CD4-positive, alpha-beta T cell treated with Interleukin-4 for 1 hour (primary cell): ENCODE measurements around the gene OR4D1.

Source experiments
- DNase-seq, 2 donors: peaks; one replicate each; pipeline ENCODE4 v3.0.0-alpha.2; 2020 to 2022

Gene OR4D1

DNA sequence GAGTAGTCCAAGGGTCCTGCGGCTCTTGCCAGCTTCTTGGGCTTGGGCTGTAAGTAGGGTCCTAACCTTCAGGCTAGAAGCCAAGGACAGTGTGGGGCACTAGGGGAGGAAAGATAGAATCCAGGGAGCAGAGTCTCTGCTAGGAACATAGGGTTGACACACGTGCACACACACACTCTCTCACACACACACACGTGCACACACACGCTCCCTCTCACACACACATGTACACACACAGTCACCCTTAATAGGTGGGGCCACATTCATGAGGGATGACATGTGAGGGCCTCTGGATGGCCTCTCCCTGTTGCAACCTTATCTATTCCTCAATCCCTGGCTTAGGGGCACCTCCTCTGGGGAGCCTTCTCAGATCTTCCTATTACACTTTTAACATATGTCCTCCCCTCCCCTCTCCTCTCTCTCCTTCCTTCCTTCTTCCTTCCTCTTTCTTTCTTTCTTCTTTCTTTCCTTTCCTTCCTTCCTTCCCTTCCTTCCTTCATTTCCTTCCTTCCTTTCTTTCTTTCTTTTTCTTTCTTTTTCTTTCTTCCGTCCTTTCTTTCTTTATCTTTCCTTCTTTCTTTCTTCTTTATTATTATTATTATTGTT, 47.4 kb downstream of the OR4D1 start:
- DNase-seq: no peak

DNA sequence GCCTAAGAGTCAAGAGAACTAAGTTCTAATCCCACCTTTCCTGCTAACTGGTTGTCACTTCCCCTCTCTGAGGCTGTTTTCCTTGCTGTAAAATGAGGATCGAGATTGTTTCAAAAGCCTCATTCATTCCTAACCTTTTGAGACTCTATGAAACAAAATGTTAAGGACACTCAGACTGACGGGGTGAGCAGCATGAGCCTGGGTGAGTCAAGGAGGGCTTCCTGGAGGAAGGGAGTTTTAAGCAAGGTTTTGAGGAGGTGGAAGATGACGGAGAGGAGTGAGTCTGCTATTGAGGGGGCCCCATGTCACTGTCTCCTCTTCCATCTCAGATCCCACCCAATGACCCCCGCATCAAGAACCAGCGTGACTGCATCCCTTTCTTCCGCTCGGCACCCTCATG, 48.4 kb downstream of the OR4D1 start:
- no peak for DNase-seq

GRCh38 chr17:58200024-58200633, 51.9 kb downstream of the OR4D1 start:
- peak; percentile 52 to 59 for DNase-seq

DNA sequence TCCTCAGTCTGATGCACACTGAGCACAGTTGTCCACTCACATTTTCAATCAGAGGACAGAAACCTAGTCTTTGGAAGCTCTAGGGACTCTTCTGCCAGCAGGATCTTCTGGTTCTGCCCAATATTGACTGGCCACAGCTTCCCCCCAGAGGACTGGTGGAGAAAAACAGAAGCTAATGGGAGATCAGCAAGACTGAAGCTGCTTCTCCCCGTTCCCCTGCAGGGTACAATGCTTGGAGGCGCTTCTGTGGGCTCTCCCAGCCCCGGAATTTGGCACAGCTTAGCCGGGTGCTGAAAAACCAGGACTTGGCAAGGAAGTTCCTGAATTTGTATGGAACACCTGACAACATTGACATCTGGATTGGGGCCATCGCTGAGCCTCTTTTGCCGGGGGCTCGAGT, 54.7 kb downstream of the OR4D1 start:
- DNase-seq: no peak

DNA sequence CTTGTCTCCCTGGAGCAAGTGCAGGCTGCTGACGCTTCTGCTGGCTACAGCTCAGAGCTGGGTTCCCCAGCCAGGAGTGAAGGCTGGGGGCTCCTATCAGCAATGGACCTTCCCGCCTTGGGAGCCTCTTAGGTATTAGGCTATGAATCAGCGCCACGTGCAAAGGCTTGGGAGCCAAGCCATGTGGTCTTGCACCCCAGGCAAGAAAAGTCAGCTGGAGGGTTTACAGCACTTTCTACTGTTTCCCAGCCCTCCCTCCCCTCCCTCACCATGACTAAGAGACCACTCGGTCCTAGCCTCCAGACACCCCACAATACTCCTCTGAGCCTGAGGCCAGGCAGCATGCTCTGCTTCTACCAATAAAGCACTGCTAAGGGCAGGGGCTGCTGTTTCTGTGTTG, 56.6 kb downstream of the OR4D1 start:
- no peak for DNase-seq

GRCh38 chr17:58205936-58206335, 57.8 kb downstream of the OR4D1 start:
- no peak for DNase-seq

GRCh38 chr17:58207451-58207850, 59.3 kb downstream of the OR4D1 start:
- no peak for DNase-seq

DNA sequence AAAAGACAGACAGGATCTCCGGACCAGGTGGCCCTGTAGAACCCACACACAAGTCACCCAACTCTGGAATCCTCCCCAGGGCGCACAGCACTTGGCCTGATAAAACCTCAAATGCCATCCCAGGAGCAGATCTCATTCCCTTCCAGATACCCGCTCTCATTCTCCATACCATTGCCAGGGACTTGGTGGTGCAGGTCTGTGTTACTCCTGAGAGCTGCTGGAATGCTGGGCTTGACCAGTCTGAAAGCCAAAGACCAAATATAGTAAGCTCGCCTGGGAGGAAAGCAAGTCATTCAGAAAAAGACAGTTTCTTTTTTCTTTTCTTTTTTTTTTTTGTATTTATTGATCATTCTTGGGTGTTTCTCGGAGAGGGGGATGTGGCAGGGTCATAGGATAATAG, 60.2 kb downstream of the OR4D1 start:
- no peak for DNase-seq
